Superior temporal gyrus (tissue), 1 donor: ENCODE measurements around the gene PDE4D.
A peak's percentile ranks its signal among the peaks of the same experiment; 100 is the strongest.

Experiments
- DNase-seq: peaks from one replicate; pipeline ENCODE4 v3.0.0-alpha.2; 2016; ENCODE audit errors: extremely low spot score

The PDE4D gene

DNA sequence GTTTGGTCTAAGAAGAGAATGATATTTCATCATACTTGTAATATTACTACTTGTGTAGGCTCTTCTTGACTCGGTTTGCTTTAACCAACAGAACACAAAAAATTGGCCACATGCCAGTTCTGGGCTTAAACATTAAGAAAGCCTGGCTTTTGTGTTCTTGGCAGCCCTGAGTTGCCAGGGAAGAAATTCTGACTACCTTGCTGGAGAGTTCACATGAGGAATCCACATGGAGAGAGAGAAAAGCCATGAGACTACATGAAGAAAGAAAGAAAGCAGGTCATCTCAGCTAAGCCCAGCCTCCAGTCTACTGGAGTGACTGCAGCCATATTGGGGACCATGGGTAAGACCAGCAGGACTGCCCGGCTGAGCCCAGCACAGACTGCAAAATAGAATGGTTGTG is 785.8 kb downstream of the PDE4D start:
- no peak for DNase-seq

DNA sequence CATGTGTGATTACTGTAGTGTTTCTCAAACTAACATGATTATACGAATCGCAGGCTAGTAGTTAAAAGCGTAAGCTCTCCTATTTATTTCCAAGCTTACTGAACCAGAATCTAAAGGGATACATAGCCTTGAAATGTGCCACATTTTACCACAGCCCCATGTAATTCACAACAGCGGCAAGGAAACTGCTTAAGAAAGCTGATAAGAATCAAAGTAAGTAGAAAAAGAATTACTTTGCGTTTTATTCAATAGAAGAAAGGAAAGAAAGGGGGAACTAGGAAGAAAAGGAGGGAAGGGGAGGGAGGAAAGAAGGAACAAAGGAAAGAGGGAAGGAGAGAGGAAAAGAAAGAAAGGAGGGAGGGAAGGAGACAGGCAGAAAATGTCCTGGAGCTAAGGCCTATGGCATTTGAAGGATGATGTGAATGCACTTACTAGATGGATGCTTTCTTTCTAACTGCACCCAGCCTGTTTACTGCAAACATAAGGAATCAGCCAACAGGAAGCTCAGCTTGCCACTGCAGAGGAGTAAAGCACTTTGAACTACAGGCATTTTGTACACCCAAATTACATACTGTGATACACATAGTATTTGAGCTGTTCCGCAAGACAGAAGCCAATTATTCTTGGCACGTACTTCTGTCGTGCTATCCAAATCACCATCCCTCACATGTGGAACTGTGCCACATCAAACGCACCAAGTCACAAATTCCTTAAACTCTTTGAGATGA is 789.0 kb downstream of the PDE4D start:
- DNase-seq: peak; percentile 47

DNA sequence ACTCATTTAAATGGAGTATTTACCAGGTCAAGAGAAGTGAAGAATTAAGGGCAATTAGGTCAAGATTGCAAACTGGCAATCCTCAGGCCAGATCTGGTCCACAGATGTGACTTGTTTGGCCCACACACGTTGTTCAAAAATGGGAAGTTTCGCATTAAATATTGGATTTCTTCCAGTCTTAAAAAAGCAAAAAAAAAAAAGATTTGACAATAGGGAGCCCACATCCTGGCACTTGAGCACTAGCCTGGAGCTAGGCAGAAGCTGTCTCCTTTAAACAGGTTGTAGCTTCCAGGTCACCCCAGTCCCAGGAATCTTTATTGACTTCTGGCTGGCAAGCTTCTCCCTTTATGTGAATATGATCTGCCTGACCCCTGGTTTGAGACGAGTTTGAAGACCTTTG is 790.2 kb downstream of the PDE4D start:
- DNase-seq: no peak

DNA sequence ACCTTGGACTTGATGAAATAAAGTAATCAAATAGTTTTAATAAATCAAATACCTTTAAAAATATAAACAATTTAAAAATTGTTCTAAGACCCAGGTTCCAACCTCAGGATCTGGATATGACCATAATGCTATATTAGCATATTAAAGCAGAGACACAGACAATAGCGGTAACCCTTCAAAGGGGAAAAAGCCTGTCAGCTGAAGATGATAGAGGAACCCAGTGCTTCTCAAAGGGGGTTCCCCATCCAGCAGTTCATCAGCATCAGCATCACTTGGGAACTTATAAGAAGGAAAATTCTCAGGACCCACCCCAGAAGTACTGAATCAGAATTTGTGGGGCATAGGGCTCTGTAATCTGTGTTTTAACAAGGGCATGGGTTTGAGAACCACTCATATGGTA is 791.1 kb downstream of the PDE4D start:
- no peak for DNase-seq

DNA sequence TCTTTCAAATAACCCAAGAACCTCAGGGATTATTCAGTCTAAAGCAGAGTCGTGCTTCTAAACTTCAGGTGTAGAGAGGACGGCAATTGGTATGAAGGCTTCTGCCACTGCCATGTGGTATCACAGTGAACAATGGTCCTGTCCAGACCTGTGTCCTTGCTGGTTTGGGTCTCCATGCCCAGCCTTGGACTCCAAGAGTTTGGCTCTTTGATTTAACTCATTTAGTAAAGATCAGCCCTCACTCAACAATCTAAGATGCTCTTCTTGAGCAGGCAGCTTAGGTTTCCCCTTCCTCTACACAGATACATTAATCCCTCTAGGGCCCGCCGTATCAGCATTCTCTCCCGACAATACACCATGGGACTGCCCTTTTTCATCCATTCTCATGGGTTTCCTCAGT is 792.7 kb downstream of the PDE4D start:
- DNase-seq: no peak

DNA sequence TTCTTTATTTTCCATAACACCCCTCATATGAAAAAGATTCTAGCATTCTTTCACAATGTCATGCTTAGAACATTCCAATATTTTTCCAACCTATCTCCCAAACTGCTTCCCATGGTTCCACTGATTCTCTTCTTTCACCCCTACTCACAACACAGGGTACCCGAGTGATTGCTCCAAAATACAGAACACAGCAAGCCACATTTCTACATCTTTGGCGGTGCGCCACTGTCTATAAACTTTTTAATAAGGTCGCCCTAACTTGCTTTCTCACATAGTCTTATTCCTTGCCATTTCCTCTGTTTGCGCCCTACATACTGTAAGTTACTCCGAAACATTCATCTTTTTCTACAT is 793.6 kb downstream of the PDE4D start:
- DNase-seq: no peak

DNA sequence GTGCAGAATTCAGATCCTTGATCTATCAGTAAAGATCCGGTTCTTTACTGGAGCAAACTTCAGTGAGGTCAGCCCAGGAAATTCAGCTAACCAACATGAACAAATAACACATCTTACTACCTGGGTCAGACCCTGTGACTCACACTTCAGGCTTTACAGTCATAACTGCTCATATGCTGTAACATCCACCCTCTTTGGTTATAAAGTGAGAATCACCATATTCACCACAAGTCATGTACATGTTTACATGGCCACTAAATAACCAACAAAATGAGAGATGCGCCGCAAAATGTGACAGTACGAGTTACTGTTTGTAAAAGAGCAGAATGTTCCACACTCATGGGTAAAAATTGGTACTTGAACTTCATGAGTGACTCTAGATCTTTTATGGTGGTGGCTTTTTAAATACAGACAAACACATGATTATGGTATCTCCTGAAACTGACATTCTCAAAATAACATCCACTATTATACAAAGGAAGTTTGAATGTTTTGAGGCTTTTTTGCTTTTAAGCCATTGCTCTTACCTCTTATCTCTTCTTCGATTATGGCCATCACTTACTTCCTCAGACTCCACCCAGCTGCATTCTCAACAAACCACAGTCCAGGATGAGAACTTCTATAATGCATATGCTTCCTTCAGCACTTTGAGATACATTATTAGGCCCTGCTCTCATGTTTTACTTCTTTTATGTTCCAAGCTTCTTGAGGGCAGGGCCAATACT is 794.1 kb downstream of the PDE4D start:
- no peak for DNase-seq

DNA sequence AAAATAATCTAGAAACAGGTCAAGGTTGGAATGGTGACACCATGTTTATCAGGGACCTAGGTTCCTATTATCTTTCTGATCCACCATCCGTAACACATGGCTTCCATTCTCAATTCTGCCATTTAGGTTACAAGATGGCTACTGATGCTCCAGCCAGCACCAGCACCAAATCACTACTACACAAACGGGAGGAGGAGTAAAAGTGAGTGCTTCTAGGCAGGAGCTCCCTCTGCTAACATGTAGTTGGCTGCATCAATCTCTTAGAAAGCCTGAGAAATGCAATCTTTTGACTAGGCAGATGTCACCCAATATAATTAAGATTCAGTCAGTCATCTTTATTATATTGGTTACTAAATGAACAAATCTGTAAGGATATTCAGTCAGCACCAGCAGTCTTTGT is 794.8 kb downstream of the PDE4D start:
- DNase-seq: no peak

DNA sequence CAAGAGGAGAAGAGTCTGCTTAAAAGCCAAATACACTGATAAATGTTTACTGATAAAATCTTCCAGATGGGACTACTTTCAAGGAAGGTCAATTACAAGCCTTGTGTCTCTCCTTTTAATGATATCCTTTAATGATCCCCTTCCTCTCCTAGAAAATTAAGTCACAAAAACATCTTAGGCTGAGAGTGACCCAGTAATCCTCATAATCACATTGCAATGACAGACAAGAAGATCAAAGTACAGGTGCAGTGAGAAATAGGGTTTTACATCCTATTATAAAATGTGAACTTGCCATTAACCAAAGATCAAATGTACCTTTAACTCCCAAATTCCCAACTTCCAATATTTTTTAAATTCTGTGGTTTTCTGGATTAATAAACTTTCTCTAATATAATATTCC is 795.8 kb downstream of the PDE4D start:
- no peak for DNase-seq

DNA sequence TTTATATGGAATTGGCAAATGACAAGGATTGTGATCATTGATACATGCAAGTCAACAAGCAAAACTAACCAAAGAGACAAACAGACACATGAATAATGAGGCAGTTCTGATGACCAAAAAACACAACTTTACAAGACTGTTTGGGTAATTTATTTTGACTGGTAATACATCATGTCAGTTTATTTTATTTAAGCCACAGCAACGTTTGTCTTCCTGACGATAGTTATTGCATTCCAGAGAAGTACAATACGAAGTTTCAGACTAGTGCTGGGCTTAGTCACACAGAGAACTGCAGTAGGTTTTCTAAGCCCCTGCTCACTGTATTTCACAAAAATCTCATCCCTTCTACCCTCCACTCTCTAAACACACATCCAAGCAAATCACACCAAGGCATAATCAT is 796.4 kb downstream of the PDE4D start:
- no peak for DNase-seq

DNA sequence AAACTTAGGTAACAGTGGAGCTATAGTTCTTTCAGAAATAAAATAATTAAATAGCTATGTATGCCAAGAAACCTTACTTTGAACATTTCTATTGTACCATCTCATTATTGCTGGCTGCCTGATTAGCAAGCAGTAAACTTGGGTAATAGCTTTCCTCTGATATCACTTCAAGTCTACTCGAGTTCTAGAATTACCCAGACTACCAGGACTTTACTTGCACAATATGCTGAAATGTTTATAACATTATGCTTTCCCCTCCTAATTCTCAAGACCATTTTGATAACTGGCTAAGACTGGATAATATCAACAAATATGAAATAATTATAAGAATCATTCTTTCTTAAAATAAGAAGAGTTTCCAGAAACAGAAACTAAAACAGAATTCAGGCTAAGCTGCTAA is 798.0 kb downstream of the PDE4D start:
- no peak for DNase-seq

DNA sequence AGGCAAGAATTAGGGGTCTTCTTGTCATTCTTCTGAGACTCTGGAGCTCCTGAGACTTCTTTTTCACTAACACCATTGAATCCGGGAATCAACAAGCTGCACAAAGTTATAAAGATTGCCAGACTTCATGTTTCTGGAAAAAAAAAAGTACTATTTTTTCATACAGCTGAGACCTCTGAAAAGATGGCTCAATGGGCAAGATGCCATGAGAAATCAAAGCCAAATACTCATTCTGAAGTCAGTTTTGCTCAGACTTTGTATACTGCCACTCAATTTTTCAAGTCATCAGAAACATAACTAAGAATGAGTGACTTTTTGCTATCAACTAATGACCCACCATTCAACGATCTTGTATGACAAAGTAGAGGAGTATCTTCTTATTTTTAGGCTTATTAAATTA is 798.7 kb downstream of the PDE4D start:
- DNase-seq: no peak

DNA sequence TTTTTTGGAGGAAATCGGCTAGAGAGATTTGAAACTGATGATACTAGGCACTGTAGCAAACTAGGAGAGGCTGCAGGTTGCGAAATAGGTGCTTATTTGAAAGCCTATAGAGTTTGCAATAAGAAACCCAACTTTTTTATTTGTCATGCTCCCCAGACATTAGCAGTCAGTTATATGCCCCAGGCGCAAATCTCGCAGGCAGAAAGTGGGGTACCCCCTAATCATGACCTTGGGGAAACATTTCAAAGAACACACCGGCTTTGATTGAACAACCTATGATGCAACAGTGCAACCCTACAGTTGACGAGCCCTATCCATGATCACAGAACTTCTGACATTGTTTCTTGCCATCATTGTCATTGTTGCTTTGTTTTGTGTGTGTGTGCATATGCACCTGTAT is 800.2 kb downstream of the PDE4D start:
- no peak for DNase-seq

DNA sequence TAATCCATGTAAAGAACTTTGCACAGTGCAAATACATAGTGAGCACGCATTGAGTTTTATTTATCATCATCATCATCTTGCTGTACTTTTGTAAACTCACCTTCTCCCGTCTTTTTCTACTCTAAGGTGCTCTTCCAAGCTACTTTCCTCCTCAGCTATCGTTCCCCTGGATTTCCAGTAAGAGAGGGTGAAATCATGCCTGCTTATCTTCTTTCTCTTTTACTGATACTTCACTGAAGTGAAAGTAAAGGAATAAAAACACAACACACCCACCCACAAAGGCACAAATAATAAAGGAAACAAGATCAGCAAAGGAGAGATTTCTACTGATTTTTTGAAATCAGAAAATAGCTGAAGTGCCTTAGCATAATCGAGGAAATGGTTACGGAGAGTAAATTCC is 800.8 kb downstream of the PDE4D start:
- DNase-seq: no peak

DNA sequence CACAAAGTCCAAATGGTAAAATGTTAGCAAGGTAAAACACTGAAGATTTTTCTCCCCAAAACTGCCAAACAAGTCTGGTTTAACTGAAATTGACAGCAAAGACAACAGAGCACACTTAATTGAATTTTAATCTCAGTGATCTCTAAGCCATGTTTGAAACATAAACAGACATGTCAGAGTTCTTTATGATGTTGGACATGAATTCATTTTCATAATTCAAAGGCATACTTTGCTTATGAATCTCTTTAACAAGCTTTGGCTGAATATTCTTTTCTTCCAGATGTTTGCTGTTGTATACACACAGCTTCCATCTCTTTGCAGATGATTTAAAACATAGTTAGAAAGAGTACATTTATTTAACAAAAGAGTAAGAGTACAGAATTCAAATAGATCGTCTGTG is 801.6 kb downstream of the PDE4D start:
- DNase-seq: no peak

DNA sequence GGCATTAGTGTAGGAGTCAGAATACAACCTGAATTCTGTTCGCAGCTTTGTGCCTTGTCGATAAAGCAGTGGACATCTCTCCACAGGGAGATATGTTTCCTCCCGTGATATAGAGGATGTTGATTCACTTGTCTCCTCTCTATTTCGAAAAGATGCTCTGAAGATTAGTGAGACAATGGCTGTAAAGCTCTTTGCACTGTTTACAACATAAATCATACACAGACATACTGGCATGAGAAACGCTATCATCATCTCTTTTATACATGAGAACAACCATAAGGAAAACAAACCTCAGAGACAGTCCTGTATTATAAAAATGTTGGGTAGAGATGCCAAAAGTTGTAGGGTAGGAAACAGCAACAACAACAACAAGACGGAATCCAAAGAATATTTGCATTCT is 803.2 kb downstream of the PDE4D start:
- DNase-seq: no peak

DNA sequence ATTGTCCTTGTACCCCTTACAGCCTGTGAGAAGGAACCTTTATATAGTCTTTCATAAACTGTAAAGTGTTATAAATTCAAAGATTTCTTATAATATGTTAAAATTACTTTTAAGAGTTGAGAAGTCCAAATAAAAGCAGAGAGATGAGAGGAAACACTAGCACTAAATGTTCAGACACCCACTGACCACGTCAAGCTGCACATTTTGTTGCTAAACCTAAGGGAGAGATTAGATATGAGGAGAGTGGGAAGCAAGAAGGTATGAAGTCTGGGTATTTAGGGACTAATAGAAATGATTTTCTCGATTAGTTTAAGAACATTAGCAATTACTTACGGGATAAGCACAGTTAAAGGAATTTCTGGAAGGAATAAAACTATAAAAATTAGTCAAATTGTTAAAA is 803.8 kb downstream of the PDE4D start:
- DNase-seq: no peak

DNA sequence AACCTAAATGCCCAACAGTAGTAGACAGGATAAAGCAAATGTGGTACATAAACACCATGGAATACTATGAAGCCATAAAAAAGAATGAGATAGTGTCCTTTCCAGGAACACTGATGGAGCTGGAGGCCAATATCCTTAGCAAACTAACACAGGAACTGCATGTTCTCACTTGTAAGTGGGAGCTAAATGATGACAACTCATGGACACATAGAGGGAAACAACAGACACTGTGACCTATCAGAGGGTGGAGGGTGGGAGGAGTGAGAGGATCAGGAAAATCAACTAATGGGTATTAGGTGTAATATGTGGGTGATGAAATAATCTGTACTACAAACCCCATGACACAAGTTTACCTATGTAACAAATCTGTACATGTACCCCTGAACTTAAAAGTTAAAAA is 805.0 kb downstream of the PDE4D start:
- no peak for DNase-seq

DNA sequence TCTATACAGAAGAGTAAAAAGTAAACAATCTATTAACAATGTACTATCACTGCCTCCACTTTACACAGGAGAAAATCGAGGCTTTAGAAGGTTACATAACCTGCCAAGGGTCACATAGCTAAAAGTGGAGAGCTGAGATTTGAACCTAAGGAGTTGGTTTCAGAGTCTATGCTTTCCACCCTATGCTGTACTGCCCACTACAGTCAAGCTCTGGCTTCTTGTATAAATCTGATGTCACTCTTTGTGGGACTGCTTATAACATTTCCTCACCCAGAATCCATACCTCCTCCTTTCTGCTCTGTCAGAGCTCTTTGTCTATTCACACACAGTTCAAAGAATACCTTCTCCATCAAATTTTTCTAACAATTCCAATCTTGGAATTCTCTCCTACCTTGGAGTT is 807.5 kb downstream of the PDE4D start:
- no peak for DNase-seq

DNA sequence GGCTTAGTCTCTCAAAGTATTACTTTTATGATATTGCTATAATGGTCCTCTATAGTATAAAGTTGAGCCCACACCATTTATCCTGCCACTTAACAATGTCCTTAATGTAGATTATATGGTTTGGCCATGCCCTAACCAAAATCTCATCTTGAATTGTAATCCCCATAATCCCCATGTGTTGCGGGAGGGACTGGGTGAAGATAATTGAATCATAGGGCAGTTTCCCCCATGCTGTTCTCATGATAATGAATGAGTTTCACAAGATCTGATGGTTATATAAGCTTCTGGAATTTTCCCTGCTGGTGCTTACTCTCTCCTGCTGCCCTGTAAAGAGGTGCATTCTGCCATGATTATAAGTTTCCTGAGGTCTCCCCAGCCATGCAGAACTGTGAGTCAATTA is 811.8 kb downstream of the PDE4D start:
- no peak for DNase-seq

DNA sequence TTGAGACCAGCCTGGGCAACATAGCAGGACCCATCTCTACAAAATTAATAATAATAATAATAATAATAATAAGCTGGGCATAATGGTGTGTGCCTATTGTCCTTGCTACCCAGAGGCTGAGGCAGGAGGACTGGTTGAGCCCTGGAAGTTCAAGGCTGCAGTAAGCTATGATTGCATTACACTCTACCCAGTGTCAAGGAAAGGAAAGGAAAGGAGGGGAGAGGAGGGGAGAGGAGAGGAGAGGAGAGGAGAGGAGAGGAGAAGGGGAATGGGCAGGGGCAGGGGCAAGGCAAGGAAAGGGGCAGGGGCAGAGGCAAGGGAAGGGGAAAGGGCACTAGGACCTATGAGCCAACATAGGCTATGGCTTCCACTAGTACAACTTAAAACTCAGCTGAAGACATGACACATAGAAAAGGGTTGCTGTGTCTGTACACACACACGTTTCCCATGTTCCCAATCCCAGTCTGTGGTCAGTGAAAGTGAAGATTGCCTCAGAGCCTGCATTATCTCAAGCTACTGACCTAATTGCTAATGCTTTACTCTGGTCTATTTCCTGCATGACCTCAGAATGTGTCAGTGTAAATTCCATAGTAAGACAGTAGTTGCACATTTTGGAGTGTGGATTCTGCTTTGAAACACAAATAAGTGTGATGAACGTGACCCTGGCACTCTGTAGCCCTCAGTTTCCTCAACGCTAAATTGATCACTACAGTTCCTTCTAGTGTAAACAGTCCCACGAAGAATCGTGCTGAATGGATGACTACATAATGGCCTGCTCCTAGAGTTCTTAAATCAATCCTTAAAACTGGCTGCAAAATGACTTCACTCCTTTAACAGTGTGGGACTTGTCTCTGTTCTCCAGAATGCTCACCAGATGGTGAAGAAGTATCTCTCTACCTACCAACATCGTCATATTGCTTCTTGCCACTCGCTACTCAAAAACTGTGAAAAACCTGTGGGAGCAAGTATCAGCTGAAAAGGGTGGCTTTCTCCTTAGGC is 813.6 kb downstream of the PDE4D start:
- DNase-seq: peak; percentile 30

DNA sequence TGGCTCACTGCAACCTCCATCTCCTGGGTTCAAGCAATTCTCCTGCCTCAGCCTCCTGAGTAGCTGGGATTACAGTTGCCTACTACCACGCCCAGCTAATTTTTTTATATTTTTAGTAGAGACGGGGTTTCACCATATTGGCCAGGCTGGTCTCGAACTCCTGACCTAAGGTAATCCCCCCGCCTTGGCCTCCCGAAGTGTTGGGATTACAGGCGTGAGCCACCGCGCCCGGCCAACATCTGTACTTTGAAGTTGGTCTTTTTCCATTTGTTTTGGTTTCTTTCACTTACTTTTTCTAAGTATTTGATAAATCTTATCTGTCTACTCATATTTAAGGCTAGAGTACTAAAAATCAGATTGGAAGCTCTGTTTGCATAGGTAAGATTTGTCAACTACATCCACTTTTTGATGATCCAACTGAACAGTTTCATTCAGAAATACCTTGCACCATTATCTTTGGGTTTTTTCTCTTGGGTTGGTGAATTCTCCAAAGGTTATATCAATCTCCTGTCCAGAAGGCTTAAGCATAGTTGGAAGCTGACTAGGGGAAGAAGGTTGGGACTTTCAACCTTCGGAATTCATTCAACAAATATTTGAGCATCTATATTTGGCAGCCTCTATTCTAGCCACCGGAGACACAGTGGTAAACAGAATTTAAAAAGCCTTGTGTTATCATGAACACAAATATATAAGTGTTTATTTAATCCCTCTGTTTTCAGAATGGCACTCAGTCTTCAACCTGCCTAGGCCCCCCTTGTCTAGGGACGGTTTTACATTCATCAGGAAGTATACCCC is 821.6 kb downstream of the PDE4D start:
- no peak for DNase-seq
